GM19023 (cell line): ENCODE results near the gene RFC2.
A peak's percentile ranks its signal among the peaks of the same experiment; 100 is the strongest.
"Not testable (repeated sequence)": the region's sequence is repeated elsewhere in the genome, so short reads cannot be mapped to it uniquely, and the experiment has no call there.

Source experiments
- ATAC-seq: cut with Tn5 transposase; IDR thresholded peaks from one replicate; pipeline ENCODE4 v1.9.1; 2021; ENCODE audit warnings: mild to moderate bottlenecking, moderate library complexity; ENCODE audit not compliant: unreplicated experiment

RFC2 gene

DNA sequence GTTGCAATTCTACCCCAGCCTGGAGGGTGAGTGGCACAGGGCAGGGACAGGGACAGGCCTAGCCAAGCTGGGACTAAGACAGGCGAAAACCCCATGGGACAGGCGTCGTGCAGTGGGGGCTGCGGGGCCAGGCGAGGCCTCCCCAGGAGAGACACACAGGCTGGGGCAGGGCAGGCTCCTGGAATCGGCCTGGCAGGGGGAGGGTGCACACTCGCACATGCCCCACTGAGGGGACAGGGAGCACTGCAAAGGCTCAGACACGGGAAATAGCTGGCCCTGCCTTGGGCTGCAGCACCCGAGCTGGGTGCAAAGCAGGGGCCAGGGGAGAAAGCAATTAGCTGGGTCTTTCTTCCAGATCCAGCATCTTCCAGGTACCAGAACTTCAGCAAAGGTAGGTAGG lies 34.0 kb downstream of the RFC2 start:
- ATAC-seq: no peak

DNA sequence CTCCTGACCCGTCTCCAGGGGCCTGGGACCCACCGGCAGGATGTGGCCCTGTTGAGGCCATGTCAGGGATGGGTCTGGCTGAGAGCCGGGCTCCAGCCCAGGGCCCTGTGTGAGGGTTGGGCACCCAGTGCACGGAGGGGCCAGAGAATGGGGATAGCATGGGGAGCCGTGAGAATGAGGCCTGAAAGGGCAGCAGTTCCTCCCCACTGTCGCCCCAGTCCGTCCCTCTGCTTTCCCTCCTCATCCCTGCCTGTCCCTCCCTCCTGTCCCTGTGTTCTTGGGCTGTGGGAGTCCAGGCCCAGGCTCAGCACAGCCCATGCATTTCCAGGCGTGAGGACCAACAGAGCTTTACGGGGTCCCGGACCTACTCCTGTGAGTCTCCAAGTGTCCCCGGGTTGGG lies 34.8 kb downstream of the RFC2 start:
- ATAC-seq: no peak

DNA sequence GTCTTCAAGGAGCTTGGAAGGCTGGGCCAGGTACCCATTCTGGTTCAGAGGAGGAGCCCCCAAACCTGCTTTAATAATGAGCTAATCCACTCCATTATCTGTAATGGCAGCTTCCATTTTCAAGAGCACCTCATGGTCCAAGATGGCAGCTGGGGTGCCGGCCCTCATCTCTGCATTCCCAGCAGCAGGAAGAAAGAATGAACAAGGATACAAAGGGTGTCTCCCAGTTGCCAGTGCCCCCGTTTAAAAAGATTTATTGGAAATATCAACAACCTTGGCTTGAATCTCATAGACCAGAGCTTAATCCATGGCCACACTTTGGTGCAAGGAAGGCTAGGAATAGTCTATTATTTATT lies 35.9 kb downstream of the RFC2 start:
- no peak for ATAC-seq

DNA sequence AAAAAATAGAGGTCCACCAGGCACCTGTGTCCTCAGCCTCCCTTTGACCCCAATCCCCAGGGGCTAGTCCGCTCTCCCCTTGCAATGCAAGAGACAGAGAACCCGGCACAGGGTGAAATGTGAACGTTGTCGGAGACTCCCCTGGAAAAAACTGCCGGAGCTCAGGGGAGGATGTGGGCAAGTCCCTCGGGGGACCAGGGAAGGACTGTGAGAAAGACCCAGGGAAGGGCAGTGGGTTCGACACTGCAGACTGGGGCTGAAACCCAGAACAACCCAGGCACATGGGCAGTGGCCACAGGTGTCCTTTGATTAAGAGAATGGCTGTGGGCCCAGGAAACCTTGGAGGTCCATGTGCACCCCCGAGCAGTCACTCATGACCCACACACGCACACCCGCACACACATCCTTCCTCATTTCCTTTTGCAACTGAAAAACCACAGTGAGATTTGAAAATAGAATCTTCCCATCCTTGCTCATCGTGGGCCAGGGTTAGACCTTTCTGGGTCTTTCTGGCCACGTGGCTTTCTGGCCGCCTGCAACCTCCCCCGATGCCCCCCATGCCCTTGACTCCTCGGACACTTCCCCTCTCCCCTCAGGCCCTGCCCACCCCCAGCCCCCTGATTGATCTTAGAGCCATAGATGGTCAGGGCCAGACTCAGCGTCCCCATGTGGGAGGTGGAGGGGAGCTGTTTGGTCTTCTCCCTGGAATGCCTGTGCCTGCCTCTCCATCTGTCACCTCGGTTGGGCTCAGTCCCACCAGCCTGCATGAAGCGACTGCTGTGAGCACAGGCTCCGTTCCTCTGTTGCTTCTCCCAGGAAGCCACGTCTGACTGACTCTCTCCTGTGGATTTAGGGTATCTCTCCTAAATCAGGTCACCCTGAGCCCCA lies 36.5 kb downstream of the RFC2 start:
- peak; percentile 56 for ATAC-seq

DNA sequence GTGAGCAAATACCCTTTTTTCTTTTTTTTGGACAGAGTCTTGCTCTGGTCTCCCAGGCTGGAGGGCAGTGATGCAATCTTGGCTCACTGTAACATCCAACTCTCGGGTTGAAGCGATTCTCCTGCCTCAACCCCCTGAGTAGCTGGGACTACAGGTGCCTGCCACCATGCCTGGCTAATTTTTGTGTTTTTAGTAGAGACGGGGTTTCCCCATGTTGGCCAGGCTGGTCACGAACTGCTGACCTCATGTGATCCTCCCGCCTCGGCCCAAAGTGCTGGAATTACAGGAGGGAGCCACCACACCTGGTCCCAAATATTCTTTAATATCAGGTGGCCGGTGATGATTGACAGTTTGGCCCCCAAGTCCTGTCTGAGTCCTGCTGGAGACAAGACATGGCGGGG lies 37.8 kb downstream of the RFC2 start:
- no peak for ATAC-seq

DNA sequence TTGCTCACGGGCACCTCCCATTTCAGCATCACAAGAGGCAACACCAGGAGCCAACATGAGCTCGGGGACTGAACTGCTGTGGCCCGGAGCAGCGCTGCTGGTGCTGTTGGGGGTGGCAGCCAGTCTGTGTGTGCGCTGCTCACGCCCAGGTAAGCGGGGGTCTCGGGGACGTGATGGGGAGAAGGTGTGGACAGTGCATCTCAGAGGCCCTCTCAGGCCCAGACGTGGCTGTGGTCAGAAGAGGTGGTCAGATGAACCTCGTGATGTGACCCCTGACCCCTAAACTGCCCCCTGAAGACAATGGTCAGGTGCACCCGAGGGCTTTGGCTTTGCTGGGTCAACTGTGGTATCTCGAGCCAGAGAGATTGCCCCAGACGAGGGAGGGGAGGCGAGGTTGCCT lies 38.3 kb downstream of the RFC2 start:
- no peak for ATAC-seq

DNA sequence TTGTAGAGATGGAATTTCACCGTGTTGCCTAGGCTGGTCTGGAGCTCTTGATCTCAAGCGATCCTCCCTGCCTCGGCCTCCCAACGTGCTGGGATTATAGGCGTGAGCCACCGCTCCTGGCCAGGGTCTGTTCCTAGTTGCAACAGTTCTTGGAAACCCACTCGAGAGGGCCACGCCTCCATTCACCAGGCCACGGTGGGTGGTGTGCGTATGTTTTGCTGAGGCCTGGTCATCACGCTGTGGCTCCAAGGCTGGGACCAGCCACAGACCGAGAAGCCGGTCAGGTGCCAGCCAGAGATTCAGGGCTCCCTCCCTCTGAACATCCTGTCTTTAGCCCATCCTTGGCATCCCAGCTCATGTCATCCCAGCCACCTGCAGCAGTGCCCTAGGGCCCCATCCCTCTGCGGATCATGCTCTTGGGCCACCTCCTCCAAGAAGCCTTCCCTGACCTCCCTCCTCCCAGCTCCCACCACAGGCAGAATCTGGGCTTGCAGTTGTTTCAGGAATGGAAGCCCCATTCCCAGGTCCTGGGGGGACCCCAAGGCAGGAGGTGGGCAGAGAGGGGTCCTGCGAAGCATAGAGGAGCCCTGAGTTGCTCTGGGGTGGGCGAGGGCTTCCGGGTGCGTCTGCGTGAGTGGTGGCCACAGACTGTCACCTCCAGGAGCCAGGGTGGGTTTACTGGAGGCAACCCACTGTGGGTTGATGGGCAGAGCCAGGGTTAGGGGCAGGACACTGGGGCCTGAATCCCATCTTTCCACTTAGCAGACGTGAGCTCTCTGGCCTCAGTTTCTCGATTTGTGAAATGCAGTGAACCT lies 39.2 kb downstream of the RFC2 start:
- ATAC-seq: no peak

DNA sequence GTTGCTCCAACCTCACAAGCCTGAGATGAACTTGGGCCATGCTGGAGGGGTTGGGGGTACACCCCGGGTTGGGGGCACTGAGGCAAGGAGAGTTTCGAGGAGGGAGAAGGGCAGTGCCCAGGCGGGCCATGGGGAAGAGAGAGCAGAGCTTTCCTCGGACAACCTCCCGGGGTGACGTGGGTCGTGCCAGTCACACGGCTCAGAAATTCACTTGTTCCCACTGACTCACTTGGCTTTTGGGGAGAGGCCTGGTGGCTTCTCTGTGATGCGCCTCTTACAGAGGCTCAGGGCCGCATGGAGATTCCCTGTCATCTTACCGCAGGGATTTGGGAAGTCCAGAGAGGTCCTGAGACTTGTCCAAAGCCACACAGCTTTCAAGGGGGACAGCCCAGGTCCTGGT lies 41.5 kb downstream of the RFC2 start:
- ATAC-seq: no peak

DNA sequence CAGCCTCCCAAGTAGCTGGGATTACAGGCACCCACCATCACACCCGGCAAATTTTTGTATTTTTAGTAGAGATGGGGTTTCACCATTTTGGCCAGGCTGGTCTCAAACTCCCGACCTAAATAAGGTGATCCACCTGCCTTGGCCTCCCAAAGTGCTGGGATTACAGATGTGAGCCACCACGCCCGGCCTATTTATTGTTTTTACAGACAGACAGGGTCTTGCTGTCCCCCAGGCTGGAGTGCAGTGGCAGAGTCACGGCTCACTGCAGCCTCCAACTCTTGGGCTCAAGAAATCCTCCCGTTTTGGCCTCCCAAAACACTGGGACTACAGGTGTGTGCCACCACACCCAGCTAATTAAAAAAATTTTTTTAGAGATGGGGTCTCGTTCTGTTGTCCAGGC lies 46.0 kb downstream of the RFC2 start:
- not testable (repeated sequence) for ATAC-seq

DNA sequence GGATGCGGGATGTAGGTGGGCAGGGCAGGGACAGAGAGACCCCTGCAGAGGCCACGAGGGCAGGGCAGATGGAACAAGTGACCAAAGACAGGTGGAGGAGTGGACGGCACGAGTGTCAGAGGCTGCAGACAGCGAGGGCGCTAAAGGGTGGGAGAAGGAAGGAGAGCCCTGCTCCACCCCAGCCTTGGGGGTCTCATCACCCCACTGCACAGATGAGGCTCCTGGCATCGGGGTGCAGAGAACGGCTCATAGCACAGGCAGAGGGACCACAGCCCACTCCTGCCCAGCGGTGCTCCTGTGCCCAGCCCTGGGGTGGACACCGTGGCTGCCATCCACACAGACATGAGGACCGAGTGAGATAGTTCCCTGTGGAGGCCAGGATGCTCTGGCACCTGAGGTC lies 46.6 kb downstream of the RFC2 start:
- ATAC-seq: no peak

DNA sequence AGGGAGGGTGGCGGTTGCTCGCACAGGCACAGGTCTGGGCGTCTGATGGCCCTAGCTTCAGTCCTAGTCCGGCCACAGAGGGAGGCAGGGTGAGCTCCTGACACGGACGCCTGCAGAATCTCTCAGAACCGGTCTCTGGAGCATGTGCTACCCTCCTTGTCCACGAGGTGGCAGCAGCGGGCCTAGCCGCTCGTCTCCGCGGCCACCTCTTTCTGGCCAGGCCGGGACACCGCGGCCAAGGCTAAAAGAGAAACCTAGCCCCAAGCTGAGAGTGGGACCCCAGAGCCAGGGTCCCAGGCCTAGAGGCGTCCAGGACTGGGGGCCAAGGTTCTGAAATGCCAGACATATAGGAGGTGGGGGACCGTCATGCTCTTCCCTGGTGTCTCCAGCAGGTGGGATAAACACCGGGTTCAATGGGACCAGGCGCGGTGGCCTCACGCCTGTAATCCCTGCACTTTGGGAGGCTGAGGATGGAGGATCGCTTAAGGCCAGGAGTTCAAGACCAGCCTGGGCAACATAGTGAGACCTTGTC lies 47.5 kb downstream of the RFC2 start:
- ATAC-seq: no peak

DNA sequence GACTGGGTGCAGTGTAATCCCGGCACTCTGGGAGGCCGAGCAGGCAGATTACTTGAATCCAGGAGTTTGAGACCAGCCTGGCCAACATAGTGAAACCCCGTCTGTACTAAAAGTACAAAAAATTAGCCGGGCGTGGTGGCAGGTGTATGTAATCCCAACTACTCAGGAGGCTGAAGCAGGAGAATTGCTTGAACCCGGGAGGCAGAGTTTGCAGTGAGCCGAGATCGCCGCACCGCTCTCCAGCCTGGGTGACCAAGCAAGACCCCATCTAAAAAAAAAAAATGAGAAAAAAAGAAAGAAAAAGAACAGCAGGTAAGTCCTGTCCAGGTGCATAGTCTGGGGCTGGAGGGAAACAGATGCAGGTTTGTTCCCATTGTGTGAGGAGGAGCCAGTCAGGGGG lies 48.1 kb downstream of the RFC2 start:
- not testable (repeated sequence) for ATAC-seq

DNA sequence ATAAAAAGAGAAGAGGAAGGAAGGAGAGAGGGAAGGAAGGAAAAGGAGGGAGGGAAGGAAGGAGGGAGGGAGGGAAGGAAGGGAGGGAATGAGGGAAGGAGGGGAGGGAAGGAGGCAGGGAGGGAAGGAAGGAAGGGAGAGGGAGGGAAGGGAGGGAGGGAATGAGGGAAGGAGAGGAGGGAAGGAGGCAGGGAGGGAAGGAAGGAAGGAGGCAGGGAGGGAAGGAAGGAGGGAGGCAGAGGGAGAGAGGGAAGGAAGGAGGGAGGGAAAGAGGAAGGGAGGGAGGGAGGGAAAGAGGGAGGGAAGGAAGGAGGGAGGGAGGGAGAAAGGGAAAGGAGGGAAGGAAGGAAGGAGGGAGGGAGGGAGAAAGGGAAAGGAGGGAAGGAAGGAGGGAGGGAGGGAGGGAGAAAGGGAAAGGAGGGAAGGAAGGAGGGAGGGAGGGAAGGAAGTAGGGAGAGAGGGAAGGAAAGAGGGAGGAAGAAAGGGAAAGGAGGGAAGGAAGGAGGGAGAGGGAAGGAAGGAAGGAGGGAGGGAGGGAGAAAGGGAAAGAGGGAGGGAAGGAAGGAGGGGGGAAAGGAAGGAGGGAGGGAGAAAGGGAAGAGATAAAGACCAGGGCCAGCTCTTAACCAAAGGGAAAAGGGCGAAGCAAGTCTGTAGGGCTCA lies 50.1 kb downstream of the RFC2 start:
- ATAC-seq: no peak

DNA sequence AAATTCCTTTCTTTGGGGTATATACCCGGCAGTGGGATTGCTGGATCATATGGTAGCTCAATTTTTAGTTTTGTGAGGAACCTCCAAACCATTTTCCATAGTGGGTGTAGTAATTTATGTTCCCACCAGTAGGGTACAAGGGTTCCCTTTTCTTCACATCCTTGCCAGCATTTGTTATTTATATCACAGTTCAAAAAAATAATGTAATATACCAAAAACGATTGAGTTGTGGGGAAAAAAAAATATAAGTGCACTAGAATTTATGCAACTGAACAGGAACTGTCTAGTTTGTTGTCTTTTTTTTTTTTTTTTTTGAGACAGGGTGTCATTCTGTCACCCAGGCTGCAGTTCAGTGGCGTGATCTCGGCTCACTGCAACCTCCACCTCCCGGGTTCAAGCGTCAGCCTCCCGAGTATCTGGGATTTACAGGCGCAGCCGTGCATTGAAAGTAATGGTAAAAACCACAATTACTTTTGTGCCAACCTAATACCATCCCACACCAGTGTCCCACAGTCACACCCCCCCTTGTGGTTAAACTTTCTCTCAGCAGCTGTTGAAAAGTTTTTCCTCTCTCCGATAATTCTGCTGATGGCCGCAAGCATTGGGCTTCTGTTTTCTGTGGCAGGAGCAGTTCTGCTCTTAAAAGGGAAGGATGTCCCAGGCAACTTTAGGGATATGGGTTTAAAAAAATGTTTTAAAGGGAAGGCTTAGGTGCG lies 51.2 kb downstream of the RFC2 start:
- ATAC-seq: no peak

DNA sequence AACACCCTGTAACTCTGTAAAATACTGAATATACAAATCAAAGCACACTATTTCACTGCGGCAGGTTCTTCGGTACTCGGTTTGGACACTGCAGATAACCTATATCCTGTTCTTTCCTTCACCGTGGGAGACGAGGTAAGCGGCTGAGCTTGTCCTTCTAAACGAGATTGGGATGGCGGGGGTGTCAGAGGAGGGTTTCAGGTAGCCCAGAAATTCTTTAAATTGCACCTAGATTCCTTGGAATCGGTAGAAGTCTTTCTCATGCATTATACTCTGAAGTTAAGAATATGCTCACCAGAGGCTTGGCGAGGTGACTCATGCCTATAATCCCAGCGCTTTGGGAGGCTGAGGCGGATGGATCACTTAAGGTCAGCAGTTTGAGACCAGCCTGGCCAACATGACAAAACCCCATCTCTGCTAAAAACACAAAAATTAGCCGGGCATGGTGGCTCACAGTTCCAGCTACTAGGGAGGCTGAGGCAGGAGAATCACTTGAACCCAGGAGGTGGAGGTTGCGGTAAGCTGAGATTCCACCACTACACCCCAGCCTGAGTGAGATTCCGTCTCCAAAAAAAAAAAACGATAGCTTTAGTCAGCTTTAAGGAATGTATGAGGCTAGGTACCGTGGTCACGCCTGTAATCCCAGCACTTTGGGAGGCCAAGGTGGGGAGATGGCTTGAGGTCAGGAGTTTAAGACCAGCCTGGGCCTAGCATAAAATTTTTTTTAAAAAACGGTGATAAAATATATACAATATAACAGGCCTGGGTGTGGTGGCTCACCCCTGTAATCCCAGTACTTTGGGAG lies 54.4 kb downstream of the RFC2 start:
- no peak for ATAC-seq

DNA sequence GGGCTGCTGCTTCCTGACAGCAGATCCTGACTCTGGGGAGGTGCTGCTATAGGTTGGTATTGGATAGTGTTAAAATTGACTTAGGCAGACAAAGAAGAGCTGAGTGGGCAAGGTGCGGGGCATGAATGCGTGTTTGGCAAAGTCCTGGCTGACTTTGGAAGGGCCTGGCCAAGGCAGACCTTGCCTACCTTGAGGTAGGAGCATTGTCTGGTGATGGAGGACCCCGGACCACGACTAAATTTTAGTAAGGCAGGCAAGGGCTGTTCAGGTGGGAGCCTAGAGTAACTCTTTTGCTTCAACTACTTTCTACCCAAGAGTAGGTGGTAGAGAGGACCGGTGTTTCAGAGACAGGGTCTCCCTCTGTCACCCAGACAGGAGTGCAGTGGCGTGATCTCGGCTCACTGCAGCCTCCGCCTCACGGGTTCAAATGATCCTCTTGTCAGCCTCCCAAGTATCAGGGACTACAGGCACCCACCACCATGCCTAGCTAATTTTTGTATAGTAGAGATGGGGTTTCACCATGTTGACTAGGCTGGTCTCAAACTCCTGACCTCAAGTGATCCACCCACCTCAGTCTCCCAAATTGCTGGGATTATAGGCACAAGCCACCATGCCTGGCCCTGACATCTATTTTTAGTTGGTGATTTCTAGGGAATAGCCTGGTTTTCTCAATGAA lies 56.6 kb downstream of the RFC2 start:
- no peak for ATAC-seq

DNA sequence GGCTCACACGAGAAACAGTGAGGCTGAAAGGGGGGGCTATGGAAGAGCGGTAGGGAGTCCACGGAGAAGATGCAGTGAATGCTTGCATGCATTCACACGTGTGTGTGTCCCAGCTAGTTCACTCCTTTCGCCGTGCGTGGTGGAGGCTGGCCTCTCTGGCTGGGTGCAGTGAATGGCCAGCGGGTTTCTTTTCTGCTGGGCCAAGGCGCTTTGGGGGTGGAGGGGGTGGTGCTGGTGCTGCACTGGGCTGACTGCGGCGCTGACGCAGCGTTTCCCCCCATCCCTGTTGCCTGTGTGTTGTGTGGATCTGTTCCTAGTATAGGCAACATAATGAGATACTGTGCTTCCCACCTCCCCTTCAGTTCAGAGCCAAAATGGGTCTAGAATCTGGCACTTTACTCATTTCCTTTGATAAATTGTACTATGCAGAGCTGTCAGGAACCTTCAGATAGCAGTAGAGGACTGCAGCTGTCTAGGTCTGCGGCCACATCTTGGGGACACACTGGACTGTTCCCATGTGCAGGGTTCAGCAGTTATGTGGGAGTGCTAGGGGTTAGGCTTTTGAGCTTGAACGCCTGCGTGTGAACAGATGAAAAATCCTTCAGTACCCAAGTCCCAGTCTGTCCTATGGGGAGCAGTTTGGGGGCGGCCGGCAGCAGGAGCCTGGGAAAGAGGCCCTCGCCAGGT lies 58.1 kb downstream of the RFC2 start:
- not testable (repeated sequence) for ATAC-seq

DNA sequence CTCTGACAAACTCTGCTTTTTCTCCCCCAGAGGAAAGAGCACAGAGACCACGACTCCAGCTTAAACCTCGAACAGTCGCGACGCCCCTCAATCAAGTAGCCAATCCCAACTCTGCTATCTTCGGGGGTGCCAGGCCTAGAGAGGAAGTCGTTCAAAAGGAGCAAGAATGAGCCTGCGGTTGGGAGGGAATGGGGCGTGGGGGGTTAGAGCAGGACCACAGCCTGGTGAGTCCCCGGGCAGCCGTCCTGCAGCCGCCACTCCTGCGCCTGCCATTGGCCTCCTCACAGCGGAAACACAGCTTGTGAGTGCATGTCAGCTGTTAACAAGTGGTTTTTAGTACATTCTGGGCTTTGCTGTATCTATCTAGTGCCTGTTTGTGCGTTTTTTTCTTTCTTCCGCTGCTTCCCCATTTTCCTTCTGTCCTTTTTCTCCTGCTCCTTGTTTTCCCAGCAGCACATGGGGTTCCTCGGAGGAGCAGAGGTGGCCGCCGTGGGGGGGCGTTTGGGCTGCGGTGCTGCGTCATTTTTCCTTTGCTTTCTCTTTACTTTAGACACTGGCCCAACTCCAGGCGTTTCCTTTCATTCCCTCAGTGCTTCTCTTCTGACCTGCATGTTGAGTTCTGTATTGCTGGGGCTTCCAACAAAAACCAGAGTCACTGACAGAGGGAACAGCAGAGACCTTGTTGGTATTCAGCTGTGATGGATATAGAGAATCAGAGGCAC lies 58.9 kb downstream of the RFC2 start:
- ATAC-seq: not testable (repeated sequence)
